Activated CD4-positive, alpha-beta T cell treated with anti-CD3 and anti-CD28 coated beads for 36 hours (primary cell): ENCODE results near the gene GABRG3. TPM values are rescaled to one million over a fixed set of nuclear protein-coding genes. Genes with fewer than 3 reads are reported as not detected.
"Not testable (repeated sequence)": the region's sequence is repeated elsewhere in the genome, so short reads cannot be mapped to it uniquely, and the experiment has no call there.

Source experiments
- ATAC-seq: fragments of 200-7000 bp; cut with Tn5 transposase; one replicate; pipeline ENCODE4 v1.10.0; 2021; ENCODE audit warnings: mild to moderate bottlenecking, moderate library complexity
- CTCF ChIA-PET: fragments of 350-600 bp; sonication (Branson Sonifier 250); formaldehyde crosslinking; loops from one replicate; lab custom pipeline; 2021; ENCODE audit warnings: antibody characterized with exemption; lab: Charles Lee
- POLR2A ChIA-PET: fragments of 350-600 bp; sonication (Branson Sonifier 250); formaldehyde crosslinking; loops from one replicate; lab custom pipeline; 2021; ENCODE audit warnings: antibody characterized with exemption, inconsistent platforms; lab: Charles Lee
- DNase-seq: peaks from one replicate; pipeline ENCODE4 v3.0.0-alpha.2; 2020
- H3K27ac Mint-ChIP-seq: one replicate; pipeline ENCODE4 v1.8.0; 2021; ENCODE audit warnings: mixed read lengths
- H3K27me3 Mint-ChIP-seq: one replicate; pipeline ENCODE4 v1.8.0; 2021; ENCODE audit warnings: mixed read lengths
- H3K36me3 Mint-ChIP-seq: one replicate; pipeline ENCODE4 v1.8.0; 2021; ENCODE audit warnings: low read depth, mixed read lengths
- H3K4me1 Mint-ChIP-seq: one replicate; pipeline ENCODE4 v1.8.0; 2021; ENCODE audit warnings: mixed read lengths
- H3K4me3 Mint-ChIP-seq: one replicate; pipeline ENCODE4 v1.8.0; 2021; ENCODE audit warnings: mild to moderate bottlenecking, moderate library complexity, mixed read lengths
- H3K9me3 Mint-ChIP-seq: one replicate; pipeline ENCODE4 v1.8.0; 2021; ENCODE audit warnings: low read depth, mixed read lengths
- intact Hi-C, 2 experiments: fragments of 100-400 bp; cut with DNase I in 1 of 2; cut with micrococcal nuclease in 1 of 2; formaldehyde crosslinking; loops; one replicate each; pipeline versions ENCODE4 v1.14.2 to v1.15.1; 2022 to 2024; cut with DNase I, micrococcal nuclease
- total RNA-seq, 2 experiments: library from RNA; stranded (reverse); gene quantifications; one replicate each; pipeline ENCODE4 v1.2.3, GENCODE V29; 2021

GABRG3 gene
- total RNA-seq, 2 experiments from 2014 or later, result not detected

DNA sequence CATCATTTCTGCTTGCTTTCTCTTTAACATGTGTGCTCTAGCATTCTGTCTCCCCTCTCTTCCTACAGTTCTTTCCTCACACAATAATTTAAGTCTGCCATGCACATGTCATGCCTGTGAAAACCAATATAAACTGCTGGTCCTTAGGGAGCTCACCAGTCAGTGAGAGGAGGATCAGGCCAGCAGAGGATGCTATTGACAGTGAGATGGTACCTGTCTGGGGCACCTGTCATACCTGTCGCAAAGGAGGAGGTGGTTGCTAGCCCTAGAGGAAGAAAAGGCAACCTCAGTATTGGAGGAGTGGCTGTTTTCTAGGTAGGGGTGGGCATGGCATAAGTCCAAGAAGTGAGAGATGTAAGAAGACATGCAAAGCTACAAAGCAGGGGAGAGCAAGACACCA lies 194.6 kb downstream of the GABRG3 start:
- ChIA-PET POLR2A (no interaction called here), CTCF (no interaction called here)
- no peaks in the 10 kb centered on the region for H3K36me3 Mint-ChIP-seq
- intact Hi-C loops, result no loop called here
- peaks cover 8% of the 10 kb centered on the region for H3K9me3 Mint-ChIP-seq
- no peaks in the 10 kb centered on the region for H3K4me1 Mint-ChIP-seq
- ATAC-seq, result no peak
- no peaks in the 10 kb centered on the region for H3K27me3 Mint-ChIP-seq
- no peak overlapping the region for H3K4me3 Mint-ChIP-seq
- H3K27ac Mint-ChIP-seq, result no peak overlapping the region
- no peak for DNase-seq

DNA sequence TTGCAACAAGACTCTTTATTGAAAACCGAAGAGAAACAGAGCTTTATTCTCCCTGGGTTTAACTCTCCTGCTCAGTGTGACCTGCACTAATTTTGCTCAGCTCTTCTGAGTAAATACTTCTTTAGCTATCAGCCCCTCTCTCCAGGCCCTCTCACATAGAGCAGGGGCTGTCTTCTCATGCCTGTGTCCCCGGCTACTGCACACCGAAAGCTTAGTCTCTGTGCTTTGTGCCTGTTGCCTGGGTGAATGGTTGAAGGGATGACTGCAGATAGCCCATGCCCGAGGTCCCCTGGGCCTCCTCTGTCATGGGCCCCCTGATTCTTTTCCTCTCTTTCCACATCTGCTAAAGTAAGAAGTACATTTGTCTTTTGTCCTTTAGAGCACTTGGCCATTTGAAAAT lies 195.9 kb downstream of the GABRG3 start:
- ATAC-seq (no peak), DNase-seq (no peak)
- H3K27ac Mint-ChIP-seq, result no peak overlapping the region
- no peaks in the 10 kb centered on the region for H3K4me1 Mint-ChIP-seq
- ChIA-PET CTCF (interaction anchor here (0.6 kb wide), 1 partner anchor 9 kb away, joined by 3 read pairs; no protein-coding TSS in a partner anchor), POLR2A (no interaction called here)
- H3K9me3 Mint-ChIP-seq, result peaks cover 8% of the 10 kb centered on the region
- H3K4me3 Mint-ChIP-seq, result no peak overlapping the region
- H3K36me3 Mint-ChIP-seq, result no peaks in the 10 kb centered on the region
- H3K27me3 Mint-ChIP-seq, result no peaks in the 10 kb centered on the region
- intact Hi-C loops, result no loop called here

DNA sequence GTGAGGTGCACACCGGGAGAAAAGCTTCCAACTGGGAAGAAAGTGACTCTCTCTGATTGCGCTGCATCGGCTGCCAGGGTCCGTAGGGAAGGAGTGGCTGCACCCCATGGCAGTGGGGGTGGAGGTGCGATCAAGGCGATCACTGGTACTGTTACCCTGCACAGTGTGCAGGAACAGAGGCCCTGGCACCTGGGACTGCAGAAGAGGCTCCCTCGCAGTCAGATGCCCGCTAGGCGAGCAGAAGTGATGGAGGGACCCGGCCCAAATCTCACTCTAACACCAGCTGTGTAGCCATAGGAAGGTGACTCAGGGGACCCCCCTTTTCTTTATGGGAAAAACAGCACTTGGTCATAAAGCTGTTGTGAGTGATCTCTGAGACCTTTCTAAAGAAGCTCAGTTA lies 196.8 kb downstream of the GABRG3 start:
- POLR2A ChIA-PET, result no interaction called here
- DNase-seq, result no peak
- Mint-ChIP-seq H3K4me3 (no peak overlapping the region), H3K27me3 (no peaks in the 10 kb centered on the region), H3K27ac (no peak overlapping the region), H3K4me1 (no peaks in the 10 kb centered on the region), H3K9me3 (peaks cover 5% of the 10 kb centered on the region), H3K36me3 (no peaks in the 10 kb centered on the region)
- CTCF ChIA-PET, result interaction anchor here (0.5 kb wide), 1 partner anchor 265 kb away, joined by 3 read pairs; no protein-coding TSS in a partner anchor
- ATAC-seq, result no peak
- intact Hi-C loops, result no loop called here

DNA sequence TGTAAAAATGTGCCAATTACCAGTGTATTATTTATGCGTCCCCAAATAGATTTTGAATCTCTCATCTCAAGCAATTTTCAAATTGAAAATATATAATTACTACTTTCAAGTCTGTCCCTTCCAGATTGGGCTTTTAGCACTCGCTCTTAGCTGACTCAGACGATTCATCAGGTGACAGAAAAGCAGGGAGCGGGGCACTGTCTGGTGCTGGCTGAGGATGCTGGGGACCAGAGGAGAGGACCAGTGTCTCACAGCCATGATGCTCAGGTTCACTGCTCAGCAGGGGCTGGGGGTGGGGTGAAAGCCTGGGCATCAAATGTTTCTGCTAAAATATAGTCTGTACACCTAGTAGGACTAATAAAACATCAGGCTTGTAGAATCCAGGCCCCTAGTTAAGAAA lies 199.9 kb downstream of the GABRG3 start:
- CTCF ChIA-PET, result interaction anchor here (0.7 kb wide), 1 partner anchor 14 kb away, joined by 3 read pairs; no protein-coding TSS in a partner anchor
- ATAC-seq, result no peak
- no peak for DNase-seq
- peaks cover 3% of the 10 kb centered on the region for H3K9me3 Mint-ChIP-seq
- no peaks in the 10 kb centered on the region for H3K27me3 Mint-ChIP-seq
- H3K4me1 Mint-ChIP-seq, result no peaks in the 10 kb centered on the region
- no peak overlapping the region for H3K27ac Mint-ChIP-seq
- H3K36me3 Mint-ChIP-seq, result no peaks in the 10 kb centered on the region
- intact Hi-C loops, result no loop called here
- POLR2A ChIA-PET, result no interaction called here
- no peak overlapping the region for H3K4me3 Mint-ChIP-seq

DNA sequence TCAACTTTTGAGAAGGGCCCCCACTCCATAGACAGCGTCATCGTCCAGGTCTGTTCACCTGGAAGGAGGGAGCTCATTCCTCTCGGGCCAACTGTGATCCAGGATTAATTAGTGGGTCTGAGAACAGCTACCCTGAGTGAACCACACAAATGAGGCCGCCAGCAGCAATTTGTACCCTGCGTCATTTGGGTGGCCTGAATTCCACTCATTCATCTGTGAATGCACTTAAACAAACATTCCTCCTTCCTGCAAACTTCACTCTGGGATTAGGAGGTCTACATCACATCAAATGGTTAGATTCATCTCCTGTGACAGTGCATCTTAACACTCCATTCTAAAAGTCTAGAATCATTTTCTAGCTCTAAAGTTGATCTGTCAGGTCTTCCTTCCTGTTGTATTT lies 201.8 kb downstream of the GABRG3 start:
- no peaks in the 10 kb centered on the region for H3K36me3 Mint-ChIP-seq
- DNase-seq (no peak), ATAC-seq (no peak)
- ChIA-PET POLR2A (no interaction called here), CTCF (no interaction called here)
- no peaks in the 10 kb centered on the region for H3K4me1 Mint-ChIP-seq
- H3K4me3 Mint-ChIP-seq, result no peak overlapping the region
- no peak overlapping the region for H3K27ac Mint-ChIP-seq
- intact Hi-C loops, result no loop called here
- H3K27me3 Mint-ChIP-seq, result no peaks in the 10 kb centered on the region
- H3K9me3 Mint-ChIP-seq, result peaks cover 14% of the 10 kb centered on the region

DNA sequence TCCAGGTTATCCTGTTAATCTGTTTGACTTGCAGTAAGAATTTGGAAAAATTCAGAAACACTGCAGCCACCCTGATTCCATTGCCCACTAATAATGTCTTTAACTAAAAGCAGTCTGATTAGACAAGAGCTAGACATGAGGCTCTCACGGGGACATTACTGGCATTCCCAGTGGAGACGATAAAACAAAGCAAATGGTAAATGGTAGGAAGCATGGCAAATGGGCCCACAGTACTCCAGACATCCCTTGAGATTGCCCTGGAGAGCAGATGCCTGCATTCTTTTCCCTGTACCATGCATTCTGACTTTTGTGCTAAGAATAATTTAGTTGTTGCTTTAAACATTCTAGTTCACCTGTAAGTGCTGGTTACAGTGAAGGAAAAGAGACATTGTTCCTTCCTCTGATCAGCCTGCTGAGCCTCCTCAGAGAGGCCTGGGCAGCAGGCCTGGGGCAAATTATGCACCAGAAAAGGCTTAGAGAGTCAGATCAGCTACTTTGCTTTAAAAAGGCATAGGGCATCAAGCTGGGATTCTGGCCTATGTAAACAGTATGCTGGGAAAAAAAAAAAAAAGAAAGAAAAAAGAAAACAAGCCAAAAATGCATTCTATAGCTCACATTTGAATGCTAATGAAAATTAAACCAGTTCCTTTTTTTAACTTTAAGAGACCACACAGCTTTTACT lies 204.6 kb downstream of the GABRG3 start:
- intact Hi-C loops, result no loop called here
- H3K27me3 Mint-ChIP-seq, result no peaks in the 10 kb centered on the region
- ChIA-PET POLR2A (no interaction called here), CTCF (interaction anchor here (0.9 kb wide), 1 partner anchor 9 kb away, joined by 3 read pairs; no protein-coding TSS in a partner anchor)
- H3K27ac Mint-ChIP-seq, result no peak overlapping the region
- DNase-seq (no peak), ATAC-seq (no peak)
- H3K4me3 Mint-ChIP-seq, result no peak overlapping the region
- H3K36me3 Mint-ChIP-seq, result no peaks in the 10 kb centered on the region
- H3K9me3 Mint-ChIP-seq, result peaks cover 25% of the 10 kb centered on the region
- H3K4me1 Mint-ChIP-seq, result no peaks in the 10 kb centered on the region

DNA sequence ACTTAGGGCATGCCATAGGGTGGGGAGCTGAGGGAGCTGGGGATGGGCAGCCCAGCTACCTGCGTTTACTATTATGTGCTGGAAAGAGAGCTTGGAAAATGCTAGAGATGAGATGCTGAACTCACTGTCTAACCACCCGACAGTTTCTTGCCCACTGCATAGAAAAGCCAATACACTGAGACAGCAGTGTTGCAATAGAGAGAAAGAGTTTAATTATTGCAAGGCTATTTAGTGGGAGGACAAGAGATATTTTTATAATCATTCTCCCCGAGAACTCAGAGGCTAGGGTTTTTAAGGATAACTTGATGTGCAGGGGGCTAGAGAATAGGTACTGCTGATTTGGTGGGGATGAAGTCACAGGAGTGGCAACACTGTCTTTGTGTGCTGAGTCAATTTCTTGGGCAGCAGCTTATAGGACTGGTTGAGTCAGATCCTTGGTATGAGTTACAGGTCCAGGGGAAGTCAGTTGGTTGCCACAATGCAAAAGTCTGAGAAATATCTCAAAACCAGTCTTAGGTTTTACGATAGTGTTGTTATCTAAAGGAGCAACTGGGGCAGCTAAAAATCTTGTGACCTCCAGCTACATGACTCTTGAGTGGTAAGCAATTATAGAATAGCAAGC lies 205.9 kb downstream of the GABRG3 start:
- CTCF ChIA-PET, result no interaction called here
- ATAC-seq (no peak), DNase-seq (no peak)
- H3K27ac Mint-ChIP-seq, result no peak overlapping the region
- POLR2A ChIA-PET, result no interaction called here
- no peaks in the 10 kb centered on the region for H3K27me3 Mint-ChIP-seq
- H3K9me3 Mint-ChIP-seq, result peaks cover 25% of the 10 kb centered on the region
- H3K4me1 Mint-ChIP-seq, result no peaks in the 10 kb centered on the region
- no peak overlapping the region for H3K4me3 Mint-ChIP-seq
- intact Hi-C loops, result no loop called here
- no peaks in the 10 kb centered on the region for H3K36me3 Mint-ChIP-seq

DNA sequence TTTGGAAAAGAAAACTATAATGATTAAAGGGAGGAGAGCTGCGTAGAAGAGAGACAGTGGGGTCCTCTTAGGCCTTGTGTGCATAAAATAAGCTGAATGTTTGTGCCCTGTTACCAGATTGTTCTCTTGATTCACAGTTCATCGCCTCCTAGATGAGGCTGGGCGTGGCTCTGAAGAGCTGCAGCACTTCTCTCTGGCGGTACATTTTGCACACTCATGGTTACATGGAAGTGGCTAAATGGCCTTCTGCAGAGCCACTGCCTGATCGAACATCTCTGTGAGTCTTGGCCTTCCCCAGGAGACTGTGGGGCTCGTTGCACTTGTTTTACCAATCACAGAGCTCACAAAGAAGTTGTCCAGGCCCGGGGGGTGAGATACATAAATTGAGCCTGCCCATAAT lies 208.8 kb downstream of the GABRG3 start:
- CTCF ChIA-PET, result no interaction called here
- intact Hi-C loops, result no loop called here
- ATAC-seq (no peak), DNase-seq (no peak)
- Mint-ChIP-seq H3K27ac (no peak overlapping the region), H3K4me1 (no peaks in the 10 kb centered on the region), H3K4me3 (no peak overlapping the region), H3K9me3 (peaks cover 22% of the 10 kb centered on the region), H3K36me3 (no peaks in the 10 kb centered on the region), H3K27me3 (no peaks in the 10 kb centered on the region)
- POLR2A ChIA-PET, result no interaction called here

DNA sequence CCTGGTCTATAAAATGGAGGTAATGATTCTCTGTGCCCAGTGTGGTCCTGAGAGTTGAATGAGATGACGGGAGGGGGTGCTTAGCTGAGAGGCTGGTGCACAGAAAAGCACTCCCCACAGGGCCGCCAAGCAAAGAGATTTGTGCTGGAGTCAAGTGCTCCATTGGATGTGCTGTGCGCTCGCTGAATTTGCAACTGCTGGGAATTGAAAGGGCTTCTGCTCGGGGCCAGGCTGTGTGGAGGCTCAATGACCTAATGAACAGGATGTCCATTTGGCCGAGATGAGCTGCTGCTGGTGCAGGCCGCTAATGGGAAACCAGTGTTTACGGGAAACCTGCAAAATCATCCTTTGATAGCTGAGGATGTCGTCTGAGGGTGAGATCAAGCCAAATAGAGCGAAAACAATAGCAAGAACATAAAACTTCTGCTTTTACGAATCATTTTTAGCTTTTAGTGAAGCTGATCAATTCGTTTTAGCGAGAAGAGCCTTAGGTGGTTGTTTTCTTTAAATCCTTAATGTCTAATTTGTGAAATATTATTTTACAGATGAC lies 211.7 kb downstream of the GABRG3 start:
- Mint-ChIP-seq H3K27me3 (no peaks in the 10 kb centered on the region), H3K27ac (no peak overlapping the region), H3K4me1 (no peaks in the 10 kb centered on the region), H3K4me3 (no peak overlapping the region), H3K9me3 (peaks cover 17% of the 10 kb centered on the region), H3K36me3 (no peaks in the 10 kb centered on the region)
- DNase-seq (no peak), ATAC-seq (no peak)
- POLR2A ChIA-PET, result no interaction called here
- intact Hi-C loops, result no loop called here
- CTCF ChIA-PET, result no interaction called here

DNA sequence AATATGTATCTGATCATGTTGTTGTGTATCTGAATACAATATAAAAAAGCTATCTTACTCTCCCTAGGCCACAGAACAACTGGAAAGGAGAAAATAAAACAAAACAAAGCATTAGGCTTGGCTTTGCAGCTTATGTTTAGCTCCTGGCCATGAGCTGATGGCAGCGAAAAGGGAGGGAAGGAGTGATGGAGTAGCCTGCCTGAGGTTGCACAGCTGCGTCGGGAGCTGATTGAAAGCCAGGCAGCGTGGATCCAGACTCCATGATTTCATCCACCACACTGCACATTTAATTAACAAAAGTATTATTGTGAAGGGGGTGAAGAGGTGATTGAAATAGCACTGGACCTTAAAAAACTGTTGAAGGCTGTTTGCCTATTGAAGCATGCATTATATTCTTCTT lies 212.2 kb downstream of the GABRG3 start:
- H3K27ac Mint-ChIP-seq, result no peak overlapping the region
- intact Hi-C loops, result no loop called here
- H3K27me3 Mint-ChIP-seq, result no peaks in the 10 kb centered on the region
- no peak overlapping the region for H3K4me3 Mint-ChIP-seq
- H3K4me1 Mint-ChIP-seq, result no peaks in the 10 kb centered on the region
- peaks cover 13% of the 10 kb centered on the region for H3K9me3 Mint-ChIP-seq
- ATAC-seq, result no peak
- ChIA-PET CTCF (no interaction called here), POLR2A (no interaction called here)
- no peak for DNase-seq
- no peaks in the 10 kb centered on the region for H3K36me3 Mint-ChIP-seq

DNA sequence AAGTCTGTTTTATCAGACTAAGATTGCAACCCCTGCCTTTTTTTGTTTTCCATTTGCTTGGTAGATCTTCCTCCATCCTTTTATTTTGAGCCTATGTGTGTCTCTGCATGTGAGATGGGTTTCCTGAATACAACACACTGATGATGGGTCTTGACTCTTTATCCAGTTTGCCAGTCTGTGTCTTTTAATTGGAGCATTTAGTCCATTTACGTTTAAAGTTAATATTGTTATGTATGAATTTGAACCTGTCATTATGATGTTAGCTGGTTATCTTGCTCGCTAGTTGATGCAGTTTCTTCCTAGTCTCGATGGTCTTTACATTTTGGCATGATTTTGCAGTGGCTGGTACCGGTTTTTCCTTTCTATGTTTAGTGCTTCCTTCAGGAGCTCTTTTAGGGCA lies 220.5 kb downstream of the GABRG3 start:
- CTCF ChIA-PET, result interaction anchor here (0.7 kb wide), 1 partner anchor 552 kb away, joined by 3 read pairs; no protein-coding TSS in a partner anchor
- POLR2A ChIA-PET, H3K27me3 Mint-ChIP-seq, ATAC-seq, H3K36me3 Mint-ChIP-seq, intact Hi-C loops, H3K27ac Mint-ChIP-seq, H3K4me1 Mint-ChIP-seq, H3K4me3 Mint-ChIP-seq, DNase-seq: not testable (repeated sequence)
- H3K9me3 Mint-ChIP-seq, result peaks cover 13% of the 10 kb centered on the region

DNA sequence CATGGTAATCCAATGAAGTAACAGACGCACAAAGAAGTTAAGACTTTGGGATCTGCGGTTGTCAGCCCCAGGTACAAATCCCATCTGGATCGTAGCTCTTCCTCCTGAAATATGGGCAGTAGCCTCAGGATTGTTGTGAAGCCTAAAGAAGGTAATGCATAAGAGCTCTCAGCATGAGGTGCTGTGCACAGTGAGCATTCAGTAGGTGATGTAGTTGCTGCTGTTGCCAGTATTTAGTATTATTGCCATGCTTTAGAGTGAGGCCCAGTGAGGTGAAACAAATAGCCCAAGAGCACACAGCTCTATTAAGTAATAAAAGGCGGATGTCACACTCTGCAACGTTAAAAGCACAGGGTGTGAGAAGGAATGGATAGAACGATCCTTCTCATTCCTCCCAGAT lies 225.7 kb downstream of the GABRG3 start:
- no peak overlapping the region for H3K27ac Mint-ChIP-seq
- ChIA-PET CTCF (no interaction called here), POLR2A (no interaction called here)
- H3K27me3 Mint-ChIP-seq, result no peaks in the 10 kb centered on the region
- ATAC-seq (no peak), DNase-seq (no peak)
- intact Hi-C loops, result no loop called here
- H3K4me3 Mint-ChIP-seq, result no peak overlapping the region
- no peaks in the 10 kb centered on the region for H3K4me1 Mint-ChIP-seq
- H3K9me3 Mint-ChIP-seq, result peaks cover 6% of the 10 kb centered on the region
- no peaks in the 10 kb centered on the region for H3K36me3 Mint-ChIP-seq
